ENCODE results near the gene UBE2S.

DNA sequence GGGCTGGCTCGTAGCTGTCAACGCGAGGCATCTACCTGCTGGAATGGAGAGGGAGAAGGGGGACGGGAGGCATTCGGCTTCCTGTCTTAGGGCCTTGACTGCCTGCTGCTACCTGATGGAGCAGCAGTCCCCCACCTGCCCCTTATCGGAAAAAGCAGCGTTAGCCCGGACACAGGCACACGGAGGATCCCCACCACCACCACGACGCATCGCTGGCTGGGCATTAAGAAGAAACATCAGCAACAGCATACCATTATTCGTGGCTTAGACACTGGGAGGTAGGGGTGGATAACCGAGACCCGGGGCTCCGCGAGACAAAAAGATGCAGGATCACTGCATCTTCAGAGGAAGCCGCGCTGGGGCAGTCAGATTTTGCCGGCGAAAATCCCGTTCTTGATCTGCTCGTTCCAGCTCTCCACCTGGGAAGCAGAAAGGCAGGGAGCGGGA lies 54.2 kb downstream of the UBE2S start:
- no peak for TF ChIP-seq POLR2A (IDR thresholded peaks at IDR 0.05)
- TF ChIP-seq, protein P1, sequence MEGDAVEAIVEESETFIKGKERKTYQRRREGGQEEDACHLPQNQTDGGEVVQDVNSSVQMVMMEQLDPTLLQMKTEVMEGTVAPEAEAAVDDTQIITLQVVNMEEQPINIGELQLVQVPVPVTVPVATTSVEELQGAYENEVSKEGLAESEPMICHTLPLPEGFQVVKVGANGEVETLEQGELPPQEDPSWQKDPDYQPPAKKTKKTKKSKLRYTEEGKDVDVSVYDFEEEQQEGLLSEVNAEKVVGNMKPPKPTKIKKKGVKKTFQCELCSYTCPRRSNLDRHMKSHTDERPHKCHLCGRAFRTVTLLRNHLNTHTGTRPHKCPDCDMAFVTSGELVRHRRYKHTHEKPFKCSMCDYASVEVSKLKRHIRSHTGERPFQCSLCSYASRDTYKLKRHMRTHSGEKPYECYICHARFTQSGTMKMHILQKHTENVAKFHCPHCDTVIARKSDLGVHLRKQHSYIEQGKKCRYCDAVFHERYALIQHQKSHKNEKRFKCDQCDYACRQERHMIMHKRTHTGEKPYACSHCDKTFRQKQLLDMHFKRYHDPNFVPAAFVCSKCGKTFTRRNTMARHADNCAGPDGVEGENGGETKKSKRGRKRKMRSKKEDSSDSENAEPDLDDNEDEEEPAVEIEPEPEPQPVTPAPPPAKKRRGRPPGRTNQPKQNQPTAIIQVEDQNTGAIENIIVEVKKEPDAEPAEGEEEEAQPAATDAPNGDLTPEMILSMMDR (IDR thresholded peaks at IDR 0.05): no peak
- no peak for TF ChIP-seq POLR2AphosphoS5 (IDR thresholded peaks at IDR 0.05)
